GM10266 (cell line): ENCODE results near the gene SPON2.

Experiments
- DNase-seq: peaks from one replicate; pipeline ENCODE4 v3.0.0; 2012; ENCODE audit errors: extremely low spot score
- TF ChIP-seq, protein P1 (sequence below): IDR thresholded peaks from 2 replicates; pipeline ENCODE4 v1.5.1; 2012; ENCODE audit warnings: mild to moderate bottlenecking, low read depth; ENCODE audit not compliant: control insufficient read depth, insufficient read depth; ENCODE audit errors: missing control alignments

The SPON2 gene

DNA sequence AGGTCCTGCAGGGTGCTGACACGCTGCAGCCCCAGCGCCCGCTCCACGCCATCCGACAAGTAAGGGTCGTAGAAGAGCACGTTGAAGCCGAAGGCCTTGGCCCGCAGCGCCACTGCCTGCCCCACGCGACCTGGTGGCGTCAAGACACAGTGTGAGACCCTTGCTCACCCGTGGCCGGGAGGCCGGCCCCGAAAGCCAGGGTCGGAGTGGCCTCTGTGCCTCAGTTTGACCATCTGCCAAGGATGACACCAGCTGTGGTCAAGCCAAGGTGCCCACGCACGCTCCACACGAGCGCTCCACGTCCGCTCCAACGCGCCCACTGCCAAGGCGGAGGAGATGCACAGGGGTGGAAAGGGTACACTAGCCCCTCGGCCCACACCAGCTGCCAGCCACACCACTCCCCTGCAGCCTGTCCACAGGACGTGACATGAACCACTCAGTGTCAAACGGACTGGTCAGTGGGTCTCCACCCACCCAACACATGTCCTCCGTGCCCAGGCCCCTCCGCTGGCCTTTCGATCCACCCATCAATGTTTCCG lies 43.8 kb upstream of the SPON2 start:
- TF ChIP-seq, protein P1, sequence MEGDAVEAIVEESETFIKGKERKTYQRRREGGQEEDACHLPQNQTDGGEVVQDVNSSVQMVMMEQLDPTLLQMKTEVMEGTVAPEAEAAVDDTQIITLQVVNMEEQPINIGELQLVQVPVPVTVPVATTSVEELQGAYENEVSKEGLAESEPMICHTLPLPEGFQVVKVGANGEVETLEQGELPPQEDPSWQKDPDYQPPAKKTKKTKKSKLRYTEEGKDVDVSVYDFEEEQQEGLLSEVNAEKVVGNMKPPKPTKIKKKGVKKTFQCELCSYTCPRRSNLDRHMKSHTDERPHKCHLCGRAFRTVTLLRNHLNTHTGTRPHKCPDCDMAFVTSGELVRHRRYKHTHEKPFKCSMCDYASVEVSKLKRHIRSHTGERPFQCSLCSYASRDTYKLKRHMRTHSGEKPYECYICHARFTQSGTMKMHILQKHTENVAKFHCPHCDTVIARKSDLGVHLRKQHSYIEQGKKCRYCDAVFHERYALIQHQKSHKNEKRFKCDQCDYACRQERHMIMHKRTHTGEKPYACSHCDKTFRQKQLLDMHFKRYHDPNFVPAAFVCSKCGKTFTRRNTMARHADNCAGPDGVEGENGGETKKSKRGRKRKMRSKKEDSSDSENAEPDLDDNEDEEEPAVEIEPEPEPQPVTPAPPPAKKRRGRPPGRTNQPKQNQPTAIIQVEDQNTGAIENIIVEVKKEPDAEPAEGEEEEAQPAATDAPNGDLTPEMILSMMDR = no peak
- DNase-seq = no peak

DNA sequence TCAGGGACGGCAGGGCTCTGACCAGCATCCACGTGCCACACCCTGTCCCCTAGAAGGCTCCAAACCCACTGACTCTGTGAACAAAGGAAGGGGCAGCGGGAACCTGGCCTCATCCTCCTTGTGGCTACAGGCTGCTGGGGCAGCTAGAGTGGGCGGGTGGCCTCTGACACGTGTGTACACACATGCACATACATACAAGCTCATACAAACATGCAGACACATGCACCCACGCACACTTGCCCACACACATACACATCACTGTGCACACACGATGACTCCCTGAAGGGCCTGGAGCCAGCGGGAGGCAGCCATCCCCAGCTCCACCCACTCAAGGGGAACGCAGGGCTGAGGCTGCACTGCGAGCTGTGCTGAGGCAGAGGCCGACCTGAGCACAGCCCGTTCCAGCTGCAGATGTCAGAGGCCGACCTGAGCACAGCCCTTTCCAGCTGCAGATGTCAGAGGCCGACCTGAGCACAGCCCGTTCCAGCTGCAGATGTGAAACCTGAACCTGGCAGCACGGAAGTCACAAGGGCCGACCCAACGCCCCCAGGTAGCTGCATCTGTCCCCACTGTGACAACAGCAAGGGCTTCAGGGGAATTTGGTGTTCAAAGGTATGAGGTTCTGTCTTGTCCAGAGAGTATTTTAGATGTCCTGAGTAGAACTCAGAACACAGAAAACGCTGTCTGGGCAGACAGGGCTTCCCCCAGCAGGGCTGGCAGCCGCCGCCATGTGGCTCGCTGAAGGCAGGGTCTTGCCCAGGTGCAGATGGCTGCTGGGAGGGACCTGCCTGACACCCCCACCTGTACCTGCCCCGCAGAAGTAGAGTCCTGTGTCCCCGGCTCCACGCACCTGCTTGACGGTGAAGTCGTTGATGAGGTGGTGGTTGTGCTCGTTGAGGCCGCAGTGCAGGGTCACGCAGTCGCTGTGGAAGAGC lies 43.0 kb upstream of the SPON2 start:
- TF ChIP-seq, protein P1 = no peak
- DNase-seq = peak; percentile 72

DNA sequence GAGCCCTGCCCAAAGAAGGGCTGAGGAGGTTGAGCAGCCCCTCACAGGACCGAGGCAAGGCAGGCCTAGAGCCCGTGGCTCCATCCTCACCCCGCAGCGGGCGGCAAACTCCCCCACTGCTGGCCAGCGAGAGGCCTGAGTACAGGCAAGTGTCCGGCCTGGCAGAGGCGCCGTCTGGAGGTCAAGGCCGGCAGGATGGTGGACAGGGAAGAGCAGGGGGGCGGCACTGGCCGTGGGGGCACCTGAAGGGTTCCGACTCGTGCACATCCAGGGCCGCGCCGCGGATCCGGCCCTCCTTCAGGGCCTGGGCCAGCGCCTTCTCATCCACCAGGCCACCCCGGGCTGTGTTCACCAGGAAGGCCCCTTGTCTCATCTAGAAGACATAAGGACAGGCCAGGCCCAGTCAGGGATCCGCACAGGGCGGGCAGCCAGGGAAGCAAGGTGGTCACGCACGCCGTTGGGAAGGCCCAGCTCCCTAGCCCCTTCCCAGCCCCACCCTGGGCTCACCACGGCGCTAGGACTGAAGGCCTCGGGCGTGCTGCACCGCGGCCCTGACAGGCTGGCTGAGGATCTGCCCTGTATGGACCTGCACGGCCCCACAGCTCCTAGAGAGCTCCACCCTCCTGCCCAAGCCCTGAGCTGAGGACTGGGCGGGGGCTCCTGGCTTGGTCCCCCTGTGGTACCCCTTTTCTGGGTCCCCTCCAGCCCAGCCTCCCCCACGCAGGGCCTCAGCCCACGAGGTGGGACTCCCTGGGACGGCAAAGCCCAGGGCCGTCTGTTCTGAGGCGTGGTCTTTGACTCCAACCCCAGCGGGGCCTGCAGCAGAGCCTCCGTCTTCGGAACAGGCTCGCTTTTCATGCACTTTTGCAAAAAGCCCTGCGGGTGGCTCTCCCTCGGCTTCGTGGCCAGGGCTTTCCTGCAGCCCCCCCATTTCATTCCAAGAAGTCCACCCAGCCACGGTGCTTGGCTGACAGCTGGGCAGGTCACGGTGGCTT lies 42.0 kb upstream of the SPON2 start:
- DNase-seq = no peak
- TF ChIP-seq, protein P1 = no peak

DNA sequence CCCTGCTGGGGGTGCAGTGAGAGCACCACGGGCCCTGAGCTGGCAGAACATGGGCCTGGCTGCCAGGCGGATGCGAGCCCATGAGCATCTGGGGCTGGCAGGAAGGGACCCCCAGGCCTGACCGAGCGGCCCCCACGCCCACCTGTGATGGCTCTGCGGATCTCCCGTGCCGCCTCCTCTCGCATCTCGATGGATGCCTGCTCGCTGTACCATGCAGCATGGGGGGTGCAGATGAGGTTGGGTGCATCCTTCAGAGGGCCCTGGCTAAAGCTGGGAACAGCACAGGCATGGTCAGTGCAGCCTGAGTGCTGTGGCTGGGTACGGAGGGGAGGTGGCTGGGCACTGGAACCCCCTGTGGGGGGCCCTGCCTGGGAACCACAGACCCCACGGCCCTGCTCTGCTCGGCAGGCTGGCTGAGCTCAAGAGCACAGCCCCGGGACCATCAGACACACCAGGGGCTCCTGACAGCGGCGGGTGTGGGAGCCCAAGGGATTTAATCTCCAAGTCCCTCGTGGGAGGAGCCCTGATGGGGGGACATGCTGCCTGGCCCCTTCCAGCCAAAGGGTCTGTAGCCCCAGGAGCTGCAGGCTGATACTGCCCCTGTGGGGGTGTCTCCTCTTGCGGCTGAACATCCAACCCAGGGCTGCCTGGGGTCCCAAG lies 41.1 kb upstream of the SPON2 start:
- TF ChIP-seq, protein P1 = no peak
- no peak for DNase-seq

DNA sequence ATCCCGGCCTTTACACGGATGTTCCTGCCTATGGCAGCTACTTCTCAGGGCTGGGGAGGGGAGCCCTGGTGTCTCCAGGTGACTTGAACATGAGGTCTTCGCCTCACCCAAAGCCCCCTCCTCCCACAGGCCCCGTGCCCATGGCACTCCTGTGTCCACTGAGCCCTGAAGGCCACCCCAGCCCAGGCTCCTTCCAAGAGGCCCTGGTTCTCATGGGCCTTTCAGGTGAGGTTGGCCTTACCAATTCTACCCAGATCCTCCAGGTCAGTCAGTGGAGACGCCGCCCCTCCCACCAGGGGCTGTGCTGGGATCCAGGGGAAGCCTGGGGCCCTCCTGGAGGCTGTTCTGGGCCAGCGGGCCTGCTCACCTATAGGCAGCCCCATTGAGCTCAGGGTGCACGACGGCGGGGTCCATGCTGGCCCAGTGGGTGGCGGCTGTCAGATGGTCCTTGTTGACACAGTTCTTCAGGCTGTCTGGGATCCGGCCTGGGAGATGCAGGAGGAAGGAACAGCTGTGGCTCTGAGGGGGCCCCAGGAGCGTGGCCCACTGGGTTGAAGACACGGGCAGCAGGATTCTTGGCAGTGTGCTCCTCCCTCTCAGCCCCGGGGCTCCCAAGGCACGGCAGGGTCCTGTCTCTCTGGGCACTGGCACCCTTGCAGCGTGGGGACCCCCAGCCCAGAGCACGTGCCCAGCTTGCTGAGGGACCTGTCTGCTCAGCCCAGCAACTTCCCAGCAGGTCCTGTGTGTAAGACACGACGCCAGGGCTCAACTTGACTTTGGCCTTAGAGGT lies 40.4 kb upstream of the SPON2 start:
- TF ChIP-seq, protein P1 = no peak
- DNase-seq = no peak

DNA sequence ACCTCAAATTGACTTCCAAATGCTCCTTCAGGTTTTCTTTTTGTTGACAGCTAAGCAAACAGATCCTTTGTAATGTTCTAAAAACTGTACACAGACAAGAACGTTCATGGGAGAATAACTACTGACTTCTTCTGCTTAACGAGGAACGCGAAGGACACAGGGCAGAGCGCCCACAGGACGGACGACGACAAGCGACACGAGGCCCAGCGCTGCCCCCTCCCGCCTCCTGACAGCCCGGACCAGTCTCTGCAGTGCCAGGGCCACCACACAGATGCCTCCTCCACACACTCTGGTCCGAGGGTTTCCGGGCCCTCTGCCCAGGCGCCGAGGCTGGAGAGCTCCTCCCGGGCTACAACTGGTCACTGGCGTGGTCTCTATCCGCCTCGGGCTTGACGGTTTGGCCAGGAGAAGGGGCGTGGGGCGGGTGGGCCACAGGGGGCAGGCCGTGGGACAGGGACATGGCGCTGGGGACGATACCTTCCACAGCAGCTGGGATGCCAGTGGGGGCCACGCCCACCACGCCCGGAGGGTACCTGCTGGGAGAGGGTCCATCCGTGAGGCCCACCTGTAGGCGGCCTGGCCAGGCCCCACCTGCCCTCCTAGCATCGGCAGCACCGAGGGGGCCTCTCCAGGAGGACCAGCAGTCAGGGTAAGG lies 39.6 kb upstream of the SPON2 start:
- TF ChIP-seq, protein P1 = no peak
- DNase-seq = no peak
